Activated CD8-positive, alpha-beta memory T cell treated with anti-CD3 and anti-CD28 coated beads for 48 hours (primary cell): ENCODE data around the gene HPCAL4.
A peak's percentile ranks its signal among the peaks of the same experiment; 100 is the strongest.

Experiments used
- DNase-seq, 3 experiments: peaks; one replicate each; pipeline ENCODE4 v3.0.0-alpha.2; 2020; ENCODE audit warnings: low read depth in 2 of 3, low spot score in 2 of 3

Gene HPCAL4

DNA sequence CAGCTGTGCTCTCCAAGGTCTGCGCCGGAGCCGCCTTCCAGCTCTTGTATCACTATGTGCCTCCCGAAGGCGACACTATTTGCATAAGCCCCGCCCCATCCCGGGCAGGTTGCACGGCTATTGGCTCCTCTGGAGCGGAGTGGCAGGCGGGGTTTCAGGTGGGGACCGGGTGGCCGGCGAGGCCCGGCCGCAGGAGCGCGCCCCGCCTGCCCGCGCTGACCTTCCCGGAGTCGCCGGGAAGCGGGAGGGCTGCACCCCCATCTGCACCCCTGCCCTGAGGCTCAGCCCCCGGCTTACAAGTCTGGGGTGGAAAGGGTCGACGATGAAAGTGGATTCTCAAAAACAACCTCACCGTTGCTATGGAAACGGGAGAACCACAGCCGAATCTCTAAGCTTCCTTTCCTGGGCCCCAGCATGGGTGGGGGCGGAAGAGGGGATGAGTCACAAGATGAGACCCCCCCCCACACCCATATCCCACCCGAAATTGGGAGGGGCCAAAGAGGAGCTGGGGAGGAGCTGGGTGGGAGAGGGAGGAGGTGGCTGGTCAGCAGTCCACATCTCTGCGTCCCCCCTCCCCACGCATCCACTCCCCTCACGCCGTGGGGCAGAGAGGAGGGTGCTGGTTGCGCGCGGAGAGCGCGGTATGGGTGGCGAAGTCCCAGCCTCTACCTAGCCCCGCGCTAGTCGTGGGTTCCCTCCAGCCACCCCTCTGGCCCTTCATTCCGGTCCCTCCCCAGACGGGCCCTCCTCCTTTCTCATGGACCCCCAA lies at the start of gene HPCAL4:
Gene HPCAL4, minus strand, starts transcription at position 51 of the 769 bp plus-strand sequence. CDS start 6,830 bp downstream, outside the sequence.
- DNase-seq: peak; percentile 70 to 78 (median 72)

GRCh38 chr1:39738622-39739366 lies 47.6 kb upstream of the HPCAL4 start, which contains the start of gene PPIE:
TSS of gene PPIE (plus strand) at chr1:39738882. CDS start at chr1:39738901, 19 bp downstream.
- peak; percentile 88 to 96 (median 90) for DNase-seq

GRCh38 chr1:39737546-39738169 lies 46.4 kb upstream of the HPCAL4 start:
- no peak for DNase-seq

DNA sequence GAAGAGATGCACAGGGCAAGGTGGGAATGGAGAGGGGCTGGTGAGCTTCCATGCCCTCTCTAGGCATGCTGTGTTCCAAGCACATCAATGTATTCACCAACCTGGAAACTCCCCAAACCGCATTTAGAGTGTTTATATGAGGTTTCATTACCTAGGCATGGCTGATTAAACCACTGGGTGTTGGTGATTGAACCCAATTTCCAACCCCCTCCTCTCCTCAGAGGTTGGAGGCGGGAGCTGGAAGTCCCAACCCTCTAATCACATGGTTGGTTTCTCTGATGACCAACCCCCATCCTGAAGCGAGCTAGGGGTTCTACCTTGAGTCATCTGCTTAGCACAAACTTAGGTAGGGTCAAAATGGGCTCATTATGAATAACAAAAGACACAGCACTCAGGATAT lies 44.5 kb upstream of the HPCAL4 start:
- DNase-seq: no peak

- no peak for DNase-seq
Observed at GRCh38 chr1:39733161-39733560, 41.9 kb upstream of the HPCAL4 start.

- no peak for DNase-seq
Observed at GRCh38 chr1:39732730-39733129, 41.5 kb upstream of the HPCAL4 start.

- DNase-seq: no peak
Observed at GRCh38 chr1:39729842-39730241, 38.6 kb upstream of the HPCAL4 start.

DNA sequence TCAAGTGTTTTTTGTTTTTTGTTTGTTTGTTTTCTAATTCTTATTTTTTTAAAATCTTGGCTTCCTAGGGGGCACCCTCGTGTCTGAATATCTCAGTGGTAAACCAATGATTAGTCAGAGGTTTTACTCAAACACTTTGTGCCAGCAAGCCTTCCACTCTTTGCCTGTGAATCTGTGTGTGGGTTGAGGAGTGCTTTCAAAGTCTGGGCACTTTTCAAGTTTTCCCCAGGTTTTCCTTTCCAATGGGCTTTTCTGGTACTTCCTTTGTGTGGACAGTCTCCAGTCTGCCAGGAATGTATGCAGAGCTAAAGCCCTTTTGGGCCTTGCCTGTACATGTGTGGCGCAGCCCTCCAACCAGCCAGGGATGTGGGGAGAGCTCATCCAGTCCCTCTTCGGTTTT lies 37.8 kb upstream of the HPCAL4 start:
- no peak for DNase-seq

DNA sequence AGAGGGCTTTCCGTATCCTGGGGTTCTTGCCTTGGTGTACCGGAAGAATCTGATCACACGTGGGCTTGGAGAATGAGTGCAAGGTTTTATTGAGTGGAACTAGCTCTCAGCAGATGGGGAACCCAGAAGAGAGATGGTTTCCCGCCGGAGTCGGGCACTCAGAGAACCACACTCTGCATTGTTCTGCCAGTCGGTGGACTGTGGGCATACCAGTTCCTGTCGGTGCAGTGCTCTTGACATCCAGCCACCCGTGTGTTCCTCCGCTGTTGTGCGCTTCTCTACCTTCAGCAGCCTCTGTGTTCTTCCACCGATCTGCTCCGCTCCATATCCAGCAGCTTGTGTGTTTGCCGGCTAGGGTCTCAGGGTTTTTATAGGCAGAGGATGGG lies 36.7 kb upstream of the HPCAL4 start:
- DNase-seq: no peak

- no peak for DNase-seq
Observed at GRCh38 chr1:39727221-39727931, 36.1 kb upstream of the HPCAL4 start.

DNA sequence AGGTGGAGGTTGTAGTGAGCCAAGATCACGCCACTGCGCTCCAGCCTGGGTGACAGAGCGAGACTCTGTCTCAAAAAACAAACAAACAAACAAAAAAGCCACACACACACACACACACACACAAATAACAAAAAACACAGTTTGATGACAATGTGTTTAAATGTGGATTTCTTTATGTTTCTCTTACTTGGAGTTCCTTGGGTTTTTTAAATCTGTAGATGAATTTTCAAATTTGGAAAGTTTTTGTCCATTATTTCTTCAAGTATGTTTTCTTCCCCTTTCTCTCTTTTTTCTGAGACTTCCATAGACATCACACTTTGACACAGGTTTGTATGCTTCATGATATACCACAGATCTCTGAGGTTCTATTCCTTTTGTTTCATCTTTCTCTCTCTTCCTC lies 35.4 kb upstream of the HPCAL4 start:
- no peak for DNase-seq

DNA sequence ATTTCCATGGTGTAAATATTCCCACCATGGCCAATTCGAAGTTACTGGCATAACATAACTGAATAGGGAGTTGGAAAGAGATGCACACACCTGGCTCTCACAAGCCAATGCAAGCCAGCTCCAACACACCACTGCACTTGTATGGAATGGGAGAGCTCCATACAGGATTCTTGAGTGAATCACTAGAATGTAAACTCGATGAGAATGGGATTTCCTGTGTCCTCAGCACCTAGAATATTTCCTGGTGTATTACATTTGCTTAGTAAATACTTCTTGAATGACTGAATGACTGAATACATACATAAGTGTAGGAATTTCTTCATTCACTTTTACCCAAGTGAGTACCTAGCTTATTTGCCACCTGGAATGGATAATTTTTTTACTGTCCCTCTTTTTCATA lies 31.3 kb upstream of the HPCAL4 start:
- no peak for DNase-seq

GRCh38 chr1:39721664-39722063 lies 30.4 kb upstream of the HPCAL4 start:
- DNase-seq: no peak

DNA sequence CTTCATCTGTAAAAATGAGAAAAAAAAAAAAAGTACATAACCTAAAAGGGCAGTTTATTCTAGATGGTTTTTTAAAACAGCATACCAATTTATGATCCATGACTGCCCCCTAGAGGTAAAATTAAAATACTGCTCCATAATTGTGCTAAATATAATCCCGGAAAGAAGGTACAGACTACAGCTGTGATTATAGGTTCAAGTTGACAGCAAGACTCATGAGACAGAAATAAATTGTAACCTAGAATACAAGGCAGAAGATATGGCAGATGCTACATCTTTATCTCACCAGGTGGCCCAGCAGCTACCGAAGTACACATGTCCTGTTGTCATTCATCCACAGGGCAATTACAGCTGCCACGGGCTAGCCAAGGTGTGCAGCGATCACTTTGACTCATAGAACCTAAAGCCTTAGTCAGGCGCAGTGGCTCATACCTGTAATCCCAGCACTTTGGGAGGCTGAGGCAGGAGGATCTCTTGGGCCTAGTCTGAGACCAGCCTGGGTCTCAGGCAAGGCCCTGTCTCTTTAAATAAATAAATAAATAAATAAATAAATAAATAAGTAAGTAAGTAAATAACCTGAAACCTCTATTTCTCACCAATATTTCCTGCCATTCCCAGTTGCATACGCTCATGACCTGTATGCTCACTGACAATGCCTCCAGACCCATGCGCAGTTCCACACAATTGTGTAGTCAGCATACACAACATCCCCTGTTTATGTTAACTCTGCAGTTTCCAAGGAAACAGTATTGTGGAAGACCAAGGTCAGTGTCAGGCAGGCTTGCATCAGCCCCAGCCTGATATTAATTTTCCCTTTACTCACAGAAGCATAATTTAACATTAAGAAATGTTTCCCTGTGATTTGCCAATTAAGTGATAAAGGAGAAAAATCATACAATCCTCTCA lies 29.1 kb upstream of the HPCAL4 start:
- no peak for DNase-seq

GRCh38 chr1:39717809-39718208 lies 26.6 kb upstream of the HPCAL4 start:
- no peak for DNase-seq

- DNase-seq: no peak
Observed at GRCh38 chr1:39713557-39713956, 22.3 kb upstream of the HPCAL4 start.

DNA sequence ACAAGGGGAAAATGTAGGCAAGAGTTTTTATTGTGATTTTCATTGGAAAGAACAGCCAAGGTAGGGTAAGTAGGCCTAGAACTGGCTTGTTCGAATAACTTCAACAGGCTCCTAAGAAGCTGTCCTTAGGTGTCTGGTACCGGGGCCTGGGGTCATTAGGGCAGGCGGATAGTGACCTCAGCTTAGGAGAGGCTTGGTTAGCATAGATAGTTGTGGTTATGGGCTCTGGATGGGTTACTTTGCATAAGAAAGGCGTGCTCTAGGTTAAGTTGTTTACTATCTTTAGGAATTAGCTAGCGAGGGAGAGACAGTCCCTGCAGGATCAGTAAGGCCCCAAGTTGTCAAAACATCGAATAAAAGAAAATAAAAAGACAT lies 20.7 kb upstream of the HPCAL4 start:
- no peak for DNase-seq

- DNase-seq: no peak
Observed at GRCh38 chr1:39711104-39711965, 20.1 kb upstream of the HPCAL4 start.

GRCh38 chr1:39707506-39707905 lies 16.3 kb upstream of the HPCAL4 start:
- no peak for DNase-seq
